Activated CD4-positive, alpha-beta T cell treated with anti-CD3 and anti-CD28 coated beads for 36 hours (primary cell): Measurements from ENCODE around the gene TMEM167A. TPM values are rescaled to one million over a fixed set of nuclear protein-coding genes. Genes with fewer than 3 reads are reported as not detected.

Experiments used
- ATAC-seq: fragments of 200-7000 bp; cut with Tn5 transposase; one replicate; pipeline ENCODE4 v1.10.0; 2021; ENCODE audit warnings: mild to moderate bottlenecking, moderate library complexity
- CTCF ChIA-PET: fragments of 350-600 bp; sonication (Branson Sonifier 250); formaldehyde crosslinking; loops from one replicate; lab custom pipeline; 2021; ENCODE audit warnings: antibody characterized with exemption; lab: Charles Lee
- POLR2A ChIA-PET: fragments of 350-600 bp; sonication (Branson Sonifier 250); formaldehyde crosslinking; loops from one replicate; lab custom pipeline; 2021; ENCODE audit warnings: antibody characterized with exemption, inconsistent platforms; lab: Charles Lee
- DNase-seq: peaks from one replicate; pipeline ENCODE4 v3.0.0-alpha.2; 2020
- H3K27ac Mint-ChIP-seq: one replicate; pipeline ENCODE4 v1.8.0; 2021; ENCODE audit warnings: mixed read lengths
- H3K27me3 Mint-ChIP-seq: one replicate; pipeline ENCODE4 v1.8.0; 2021; ENCODE audit warnings: mixed read lengths
- H3K36me3 Mint-ChIP-seq: one replicate; pipeline ENCODE4 v1.8.0; 2021; ENCODE audit warnings: low read depth, mixed read lengths
- H3K4me1 Mint-ChIP-seq: one replicate; pipeline ENCODE4 v1.8.0; 2021; ENCODE audit warnings: mixed read lengths
- H3K4me3 Mint-ChIP-seq: one replicate; pipeline ENCODE4 v1.8.0; 2021; ENCODE audit warnings: mild to moderate bottlenecking, moderate library complexity, mixed read lengths
- H3K9me3 Mint-ChIP-seq: one replicate; pipeline ENCODE4 v1.8.0; 2021; ENCODE audit warnings: low read depth, mixed read lengths
- intact Hi-C, 2 experiments: fragments of 100-400 bp; cut with DNase I in 1 of 2; cut with micrococcal nuclease in 1 of 2; formaldehyde crosslinking; loops; one replicate each; pipeline versions ENCODE4 v1.14.2 to v1.15.1; 2022 to 2024; cut with DNase I, micrococcal nuclease
- total RNA-seq, 2 experiments: library from RNA; stranded (reverse); gene quantifications; one replicate each; pipeline ENCODE4 v1.2.3, GENCODE V29; 2021

TMEM167A gene, protein sequence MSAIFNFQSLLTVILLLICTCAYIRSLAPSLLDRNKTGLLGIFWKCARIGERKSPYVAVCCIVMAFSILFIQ
- 10 to 100 TPM; 32.7 to 70.9 TPM for total RNA-seq

DNA sequence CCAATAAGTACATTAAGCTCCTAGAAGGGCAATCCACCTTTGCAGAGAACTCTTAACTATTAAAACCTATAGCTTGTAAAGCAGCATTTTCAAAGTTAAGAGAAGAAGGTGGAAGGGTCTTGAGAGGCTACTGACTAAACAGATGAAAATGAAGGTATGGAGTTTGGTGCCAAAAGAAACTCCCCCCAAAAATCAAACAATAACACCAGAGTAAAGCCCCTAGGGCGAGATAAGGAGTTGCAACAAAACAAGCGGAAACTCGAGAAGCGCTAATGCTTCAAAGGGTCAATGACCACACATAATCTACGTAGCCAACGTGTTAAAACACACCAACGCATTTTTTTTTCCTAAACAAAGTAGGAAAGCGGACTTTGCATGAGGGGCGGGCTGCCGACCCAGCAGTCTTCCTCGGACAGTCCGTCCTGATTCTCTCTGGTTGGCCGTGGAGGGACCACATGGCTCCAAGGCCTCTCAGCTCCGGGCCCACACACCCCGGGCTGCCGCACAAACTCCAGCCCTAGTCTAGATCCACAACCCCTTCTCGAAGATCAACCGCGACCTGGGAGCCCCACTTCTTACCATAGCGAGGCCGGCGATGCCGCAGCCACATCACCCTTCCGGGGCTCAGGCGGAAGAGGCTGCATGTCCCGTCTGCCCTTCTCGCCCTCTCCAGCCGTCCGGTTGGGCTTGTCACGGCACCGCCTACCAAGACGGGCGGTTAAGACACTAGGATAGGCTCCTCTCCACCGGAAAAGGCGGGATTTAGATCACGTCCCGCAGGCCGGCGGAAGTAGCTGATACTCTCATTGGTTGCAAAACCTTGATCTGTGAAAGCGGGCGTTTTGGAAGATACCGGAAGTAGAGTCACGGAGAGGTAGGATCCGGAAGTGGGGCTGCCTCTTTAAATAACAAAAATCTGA is at the start of gene TMEM167A, which contains the start of gene XRCC4:
Gene TMEM167A, minus strand, starts transcription at position 653 of the 920 bp plus-strand sequence. Its CDS starts 71 bp downstream, at position 582.
Gene XRCC4, plus strand, starts transcription at position 806 of the 920 bp plus-strand sequence. CDS start 27,373 bp downstream, outside the sequence.
- Mint-ChIP-seq H3K27ac (peak within 1 kb of the TSS; percentile 98), H3K36me3 (peaks cover 38% of the 10 kb centered on the region), H3K27me3 (no peaks in the 10 kb centered on the region), H3K4me3 (peak within 1 kb of the TSS; percentile 98), H3K4me1 (peaks cover 51% of the 10 kb centered on the region), H3K9me3 (no peaks in the 10 kb centered on the region)
- DNase-seq (peak; percentile 95), ATAC-seq (peak; percentile 100)
- intact Hi-C loops = loop anchor here (1.0 to 10.0 kb wide), 6 partner anchors 396 to 1782 kb away; partner anchors contain the start of gene RPS23 (in 2 of the 2)
- ChIA-PET CTCF (interaction anchor here (0.7 kb wide), 1 partner anchor 409 kb away, joined by 3 read pairs; no protein-coding TSS in a partner anchor), POLR2A (interaction anchor here (0.6 kb wide), 1 partner anchor 13 kb away, joined by 3 read pairs; no protein-coding TSS in a partner anchor)

DNA sequence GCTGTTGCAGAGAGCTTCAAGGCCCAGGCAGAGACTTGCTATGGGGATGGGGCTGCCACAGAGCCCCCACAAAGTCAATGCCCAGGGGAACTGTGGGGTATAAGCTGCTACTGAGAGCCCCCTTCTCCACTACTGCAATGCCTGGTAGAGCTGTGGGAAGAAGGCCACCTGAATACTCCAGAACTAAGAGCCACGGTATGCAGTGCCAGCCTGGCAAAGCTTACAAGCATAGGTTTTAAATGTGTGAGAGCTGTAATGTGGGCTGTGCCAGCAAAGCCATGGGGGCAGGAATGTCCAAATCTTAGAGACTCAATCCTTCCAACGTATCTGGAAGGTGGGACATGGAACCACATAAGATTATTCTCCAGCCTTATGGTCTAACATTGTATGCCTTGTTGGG is 49.3 kb upstream of the TMEM167A start:
- ChIA-PET CTCF (interaction anchor here (1.2 kb wide), 1 partner anchor 11 kb away, joined by 4 read pairs; no protein-coding TSS in a partner anchor), POLR2A (no interaction called here)
- no peaks in the 10 kb centered on the region for H3K27me3 Mint-ChIP-seq
- peaks cover 31% of the 10 kb centered on the region for H3K36me3 Mint-ChIP-seq
- H3K27ac Mint-ChIP-seq = no peak overlapping the region
- peaks cover 17% of the 10 kb centered on the region for H3K9me3 Mint-ChIP-seq
- no peak overlapping the region for H3K4me3 Mint-ChIP-seq
- no peaks in the 10 kb centered on the region for H3K4me1 Mint-ChIP-seq
- intact Hi-C loops = no loop called here
- no peak for DNase-seq
- ATAC-seq = no peak

DNA sequence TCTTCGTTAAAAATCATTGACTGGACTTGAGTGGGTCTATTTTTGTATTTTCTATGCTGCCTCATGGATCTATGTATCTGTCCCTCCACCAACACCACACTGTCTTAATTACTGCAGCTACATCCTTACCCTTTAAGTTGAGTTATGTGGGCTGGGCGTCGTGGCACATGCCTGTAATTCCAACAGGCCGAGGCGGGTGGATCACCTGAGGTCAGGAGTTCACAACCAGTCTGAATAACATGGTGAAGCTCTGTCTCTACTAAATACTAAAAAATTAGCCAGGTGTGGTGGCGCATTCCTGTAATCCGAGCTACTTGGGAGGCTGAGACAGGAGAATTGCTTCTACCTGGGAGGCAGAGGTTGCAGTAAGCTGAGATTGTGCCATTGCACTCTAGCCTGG is 48.4 kb upstream of the TMEM167A start:
- no peak for ATAC-seq
- POLR2A ChIA-PET = no interaction called here
- DNase-seq = no peak
- no peak overlapping the region for H3K27ac Mint-ChIP-seq
- peaks cover 25% of the 10 kb centered on the region for H3K36me3 Mint-ChIP-seq
- intact Hi-C loops = no loop called here
- CTCF ChIA-PET = no interaction called here
- no peaks in the 10 kb centered on the region for H3K27me3 Mint-ChIP-seq
- H3K9me3 Mint-ChIP-seq = peaks cover 12% of the 10 kb centered on the region
- H3K4me1 Mint-ChIP-seq = no peaks in the 10 kb centered on the region
- H3K4me3 Mint-ChIP-seq = no peak overlapping the region

DNA sequence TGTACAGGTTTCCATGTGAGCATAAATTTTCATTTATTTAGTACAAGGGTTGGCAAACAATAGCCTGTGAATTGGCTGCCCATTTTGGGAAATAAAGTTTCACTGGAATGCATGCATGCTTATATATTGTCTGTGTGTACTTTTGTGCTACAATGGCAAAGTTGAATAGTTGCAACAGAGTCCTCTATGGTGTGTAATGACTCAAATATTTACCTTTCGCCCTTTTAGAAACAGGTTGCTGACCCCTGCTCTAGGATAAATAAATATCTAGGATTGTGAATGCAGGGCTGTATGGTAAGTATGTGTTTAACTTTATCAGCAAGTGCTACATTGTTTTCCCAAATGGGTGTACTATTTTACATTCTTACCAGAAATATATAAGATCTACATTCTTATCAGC is 47.4 kb upstream of the TMEM167A start:
- ATAC-seq = no peak
- H3K4me1 Mint-ChIP-seq = no peaks in the 10 kb centered on the region
- no peaks in the 10 kb centered on the region for H3K27me3 Mint-ChIP-seq
- POLR2A ChIA-PET = no interaction called here
- H3K36me3 Mint-ChIP-seq = peaks cover 19% of the 10 kb centered on the region
- H3K9me3 Mint-ChIP-seq = peaks cover 9% of the 10 kb centered on the region
- CTCF ChIA-PET = no interaction called here
- intact Hi-C loops = no loop called here
- DNase-seq = no peak
- H3K4me3 Mint-ChIP-seq = no peak overlapping the region
- H3K27ac Mint-ChIP-seq = no peak overlapping the region

DNA sequence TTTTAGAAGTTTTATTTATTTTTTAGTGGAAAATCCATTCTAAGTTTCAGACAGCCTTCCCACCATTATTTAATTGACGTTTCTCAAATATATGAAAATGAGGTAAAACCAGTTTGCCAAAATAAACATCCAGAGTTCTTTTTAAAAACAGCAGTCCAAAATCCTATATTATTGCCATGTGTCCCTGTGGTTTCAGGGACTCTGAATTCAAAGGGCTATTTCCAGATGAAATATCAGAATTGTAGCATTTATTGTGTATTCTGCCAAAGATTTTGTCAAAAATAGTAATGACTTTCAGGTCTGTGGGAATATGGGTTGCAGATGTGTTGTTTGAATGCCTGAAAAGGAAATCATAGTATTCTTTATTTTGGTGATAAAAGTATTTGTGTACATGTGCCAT is 41.8 kb upstream of the TMEM167A start:
- DNase-seq = no peak
- ATAC-seq = no peak
- H3K9me3 Mint-ChIP-seq = peaks cover 7% of the 10 kb centered on the region
- H3K27ac Mint-ChIP-seq = no peak overlapping the region
- H3K36me3 Mint-ChIP-seq = peaks cover 26% of the 10 kb centered on the region
- CTCF ChIA-PET = no interaction called here
- POLR2A ChIA-PET = no interaction called here
- H3K27me3 Mint-ChIP-seq = no peaks in the 10 kb centered on the region
- H3K4me3 Mint-ChIP-seq = no peak overlapping the region
- no peaks in the 10 kb centered on the region for H3K4me1 Mint-ChIP-seq
- intact Hi-C loops = no loop called here

DNA sequence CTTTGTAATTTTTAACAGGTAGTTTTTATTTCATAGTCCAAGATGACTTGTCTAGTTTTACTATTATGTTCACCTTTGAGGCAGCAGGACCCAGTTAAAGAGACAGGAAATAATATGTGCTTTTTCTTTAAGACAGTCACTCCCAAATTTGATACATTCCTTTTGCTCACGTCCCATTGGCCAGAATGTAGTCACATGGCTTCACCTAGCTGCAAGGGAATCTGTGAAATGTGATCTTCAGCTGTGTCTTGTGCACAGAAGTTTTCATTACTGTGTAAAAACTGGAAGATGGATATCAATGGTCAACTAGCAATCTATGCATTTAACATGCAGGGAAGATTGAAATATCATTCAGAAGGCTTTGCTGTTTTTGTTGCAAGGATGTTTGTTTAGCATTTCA is 41.3 kb upstream of the TMEM167A start:
- POLR2A ChIA-PET = no interaction called here

DNA sequence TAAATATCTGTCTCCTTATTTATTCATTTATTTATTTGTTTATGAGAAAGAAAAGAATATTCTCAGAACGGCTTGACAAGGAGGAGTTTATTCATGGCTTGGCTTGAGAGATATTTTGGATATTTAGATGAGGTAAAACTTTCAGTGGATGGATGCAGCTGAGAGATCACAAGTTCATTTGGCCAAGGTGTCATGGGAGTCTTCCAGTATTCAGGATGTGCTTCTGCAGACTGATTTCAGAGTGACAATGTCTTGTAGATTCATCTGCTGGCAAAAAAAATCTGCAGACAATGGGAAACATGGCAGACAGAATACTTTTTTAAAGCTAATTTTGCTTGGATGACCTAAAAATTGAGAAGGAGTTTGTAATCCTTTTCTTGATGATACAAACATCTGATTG is 38.6 kb upstream of the TMEM167A start:
- ChIA-PET CTCF (no interaction called here), POLR2A (no interaction called here)
- intact Hi-C loops = no loop called here
- Mint-ChIP-seq H3K36me3 (peaks cover 40% of the 10 kb centered on the region), H3K4me3 (no peak overlapping the region), H3K9me3 (peaks cover 19% of the 10 kb centered on the region), H3K27ac (no peak overlapping the region), H3K4me1 (no peaks in the 10 kb centered on the region), H3K27me3 (no peaks in the 10 kb centered on the region)
- DNase-seq = no peak
- no peak for ATAC-seq

More for the DNA sequence above, 41.3 kb upstream of the TMEM167A start:
- ATAC-seq (no peak), DNase-seq (no peak)
- intact Hi-C loops = no loop called here
- Mint-ChIP-seq H3K4me1 (no peaks in the 10 kb centered on the region), H3K27ac (no peak overlapping the region), H3K27me3 (no peaks in the 10 kb centered on the region), H3K4me3 (no peak overlapping the region), H3K9me3 (peaks cover 7% of the 10 kb centered on the region), H3K36me3 (peaks cover 27% of the 10 kb centered on the region)
- CTCF ChIA-PET = no interaction called here

DNA sequence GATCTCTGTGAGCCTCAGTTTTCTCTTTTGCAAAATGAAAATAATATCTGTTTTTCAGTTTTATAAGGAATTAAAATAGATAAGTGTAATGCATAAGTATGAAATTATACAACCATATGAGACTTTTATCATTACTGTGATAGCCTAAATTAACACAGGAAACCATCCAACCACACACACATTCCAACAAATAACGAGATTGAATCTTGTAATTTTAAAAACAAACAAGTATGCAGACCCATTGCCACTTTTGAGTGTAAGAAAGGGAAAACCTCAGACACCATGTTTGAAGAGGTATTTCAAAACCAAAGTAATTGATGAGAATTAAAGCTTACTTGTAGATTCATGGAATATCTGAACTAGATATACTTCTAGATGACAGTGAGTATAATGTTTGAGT is 32.2 kb upstream of the TMEM167A start:
- DNase-seq (no peak), ATAC-seq (no peak)
- H3K36me3 Mint-ChIP-seq = peaks cover 21% of the 10 kb centered on the region
- CTCF ChIA-PET = interaction anchor here (0.6 to 1.1 kb wide), 3 partner anchors 15 to 231 kb away, joined by 3 read pairs; no protein-coding TSS in a partner anchor
- no peaks in the 10 kb centered on the region for H3K4me1 Mint-ChIP-seq
- H3K9me3 Mint-ChIP-seq = peaks cover 12% of the 10 kb centered on the region
- H3K4me3 Mint-ChIP-seq = no peak overlapping the region
- intact Hi-C loops = no loop called here
- no peak overlapping the region for H3K27ac Mint-ChIP-seq
- no peaks in the 10 kb centered on the region for H3K27me3 Mint-ChIP-seq
- POLR2A ChIA-PET = no interaction called here

DNA sequence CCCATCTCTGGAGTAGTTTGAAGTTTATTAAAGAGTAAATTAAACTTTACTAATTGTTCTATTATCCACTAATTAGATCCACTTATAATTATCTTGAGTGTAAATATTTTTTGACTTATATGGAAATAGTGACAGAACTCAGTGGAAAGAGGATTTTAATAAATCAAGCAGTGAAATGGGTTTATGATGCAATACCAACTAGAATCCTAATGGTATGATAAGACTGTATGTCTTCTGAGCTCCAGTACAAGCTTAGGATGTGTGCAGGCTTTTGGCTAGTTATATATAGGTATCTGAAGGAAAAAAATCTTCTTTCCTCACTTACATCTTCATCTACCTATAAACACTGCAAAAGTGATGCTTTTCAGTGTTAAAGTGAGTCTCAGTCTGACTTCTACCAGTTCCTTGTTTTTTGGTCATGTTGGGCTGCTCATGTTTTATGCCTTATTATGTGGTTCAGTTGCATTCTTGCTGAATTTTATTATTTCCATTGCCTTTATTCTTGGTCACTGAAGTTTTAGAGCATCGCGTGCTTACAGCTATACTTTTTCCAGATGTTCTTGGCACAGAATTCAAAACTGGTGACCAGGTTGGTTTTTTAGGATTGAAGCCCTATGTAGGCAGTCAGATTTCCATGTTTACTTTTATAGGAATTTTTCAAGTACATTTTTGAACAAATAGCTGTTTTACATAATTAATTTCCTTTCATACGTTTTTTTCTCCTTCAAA is 30.7 kb upstream of the TMEM167A start:
- DNase-seq = no peak
- CTCF ChIA-PET = interaction anchor here (0.6 kb wide), 1 partner anchor 78 kb away, joined by 3 read pairs; no protein-coding TSS in a partner anchor
- POLR2A ChIA-PET = no interaction called here

DNA sequence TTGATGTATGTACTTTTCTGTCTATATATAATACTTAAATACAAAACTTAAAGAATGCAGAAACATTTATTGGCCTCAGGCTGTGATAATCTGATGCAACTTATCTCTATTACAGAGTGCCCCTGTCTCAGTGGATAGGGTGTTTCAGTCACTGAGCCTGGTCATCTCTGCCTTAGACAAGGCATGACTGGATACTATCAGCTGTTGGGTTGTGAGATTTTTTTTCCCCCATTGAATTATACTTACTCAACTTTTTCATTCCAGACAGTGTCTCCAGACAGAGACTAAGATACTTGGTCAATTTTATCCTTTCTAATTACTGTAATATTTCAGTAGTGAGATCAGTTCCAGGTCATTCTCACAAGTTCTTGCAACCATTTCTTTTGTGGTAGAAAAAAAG is 26.8 kb upstream of the TMEM167A start:
- no peaks in the 10 kb centered on the region for H3K4me1 Mint-ChIP-seq
- intact Hi-C loops = no loop called here
- no peaks in the 10 kb centered on the region for H3K27me3 Mint-ChIP-seq

More for the DNA sequence above, 30.7 kb upstream of the TMEM167A start:
- H3K4me3 Mint-ChIP-seq = no peak overlapping the region
- peaks cover 9% of the 10 kb centered on the region for H3K9me3 Mint-ChIP-seq
- no peak for ATAC-seq
- intact Hi-C loops = no loop called here
- peaks cover 11% of the 10 kb centered on the region for H3K36me3 Mint-ChIP-seq
- no peaks in the 10 kb centered on the region for H3K4me1 Mint-ChIP-seq
- H3K27me3 Mint-ChIP-seq = no peaks in the 10 kb centered on the region
- no peak overlapping the region for H3K27ac Mint-ChIP-seq

DNA sequence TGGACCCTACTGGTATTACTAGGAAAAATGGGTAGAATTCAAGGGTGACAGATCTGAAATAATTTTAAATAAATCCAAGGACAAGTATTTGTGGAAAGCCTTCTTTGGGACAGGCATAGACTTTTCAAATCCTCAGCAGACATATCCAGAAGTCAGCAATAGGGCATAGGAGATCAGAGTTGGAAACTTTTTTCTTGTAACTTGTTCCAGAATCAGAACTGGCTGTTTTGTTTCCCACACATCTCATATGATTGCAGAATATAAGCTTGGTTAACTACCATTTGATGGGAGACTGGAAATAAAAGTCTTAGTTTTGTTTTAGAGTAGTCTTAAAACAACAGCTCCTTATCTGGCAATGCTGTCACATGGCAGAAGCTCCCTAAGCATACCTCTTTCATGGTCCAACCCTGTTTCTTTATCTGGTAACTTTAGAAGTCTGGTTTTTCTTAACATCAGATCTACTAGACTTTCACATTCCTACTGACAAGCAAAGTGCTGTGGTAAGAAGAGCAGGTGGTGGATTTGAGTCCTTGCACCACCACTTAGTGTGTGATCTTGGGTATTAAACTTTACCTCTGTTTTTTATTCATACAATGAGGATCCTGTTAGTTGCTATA is 25.3 kb upstream of the TMEM167A start:
- intact Hi-C loops = no loop called here
- no peak for ATAC-seq
- no peaks in the 10 kb centered on the region for H3K9me3 Mint-ChIP-seq
- no peak for DNase-seq
- no peak overlapping the region for H3K4me3 Mint-ChIP-seq
- CTCF ChIA-PET = interaction anchor here (1.3 kb wide), 1 partner anchor 12 kb away, joined by 3 read pairs; no protein-coding TSS in a partner anchor
- H3K27ac Mint-ChIP-seq = no peak overlapping the region
- H3K27me3 Mint-ChIP-seq = no peaks in the 10 kb centered on the region
- H3K4me1 Mint-ChIP-seq = peaks cover 3% of the 10 kb centered on the region
- no peaks in the 10 kb centered on the region for H3K36me3 Mint-ChIP-seq
- POLR2A ChIA-PET = no interaction called here

More for the DNA sequence above, 26.8 kb upstream of the TMEM167A start:
- CTCF ChIA-PET = no interaction called here
- no peaks in the 10 kb centered on the region for H3K9me3 Mint-ChIP-seq
- no peak overlapping the region for H3K27ac Mint-ChIP-seq
- POLR2A ChIA-PET = no interaction called here
- DNase-seq = no peak
- ATAC-seq = no peak
- H3K36me3 Mint-ChIP-seq = no peaks in the 10 kb centered on the region
- no peak overlapping the region for H3K4me3 Mint-ChIP-seq
